A549 (cell line): ENCODE measurements around the gene LHFPL2.

ENCODE experiments used
- CTCF ChIP-seq: fragments of >200 bp; sonication (Bioruptor Twin); formaldehyde crosslinking; IDR thresholded peaks from 3 replicates; pipeline ENCODE4 v1.5.1; 2016
- E2F6 ChIP-seq: IDR thresholded peaks from 2 replicates; pipeline ENCODE4 v1.6.1; 2012; ENCODE audit warnings: low read depth, borderline replicate concordance
- HES2 ChIP-seq: fragments of >200 bp; sonication (Bioruptor Twin); formaldehyde crosslinking; IDR thresholded peaks from 2 replicates; pipeline ENCODE4 v1.6.1; 2016

GRCh38 chr5:78642701-78643100 lies 5.9 kb downstream of the LHFPL2 start:
- TF ChIP-seq E2F6, result no peak
- TF ChIP-seq CTCF, result no peak
- no peak for TF ChIP-seq HES2
